Myocyte (in vitro differentiated cells): ENCODE results near the gene ZFP37. TPM values are rescaled to one million over a fixed set of nuclear protein-coding genes. Genes with fewer than 3 reads are reported as not detected.
"Not testable (repeated sequence)": the region's sequence is repeated elsewhere in the genome, so short reads cannot be mapped to it uniquely, and the experiment has no call there.

Source experiments
- DNase-seq: peaks from one replicate; pipeline ENCODE4 v3.0.0-alpha.2; 2012; ENCODE audit warnings: low read depth
- polyA plus RNA-seq: library from polyadenylated mRNA; unstranded; fragments of >200 nt; gene quantifications from one replicate; pipeline ENCODE4 v1.2.1, GENCODE V29; 2012; ENCODE audit warnings: missing spikeins
- total RNA-seq: library from RNA; depleted of rRNA; stranded (reverse); fragments of >200 nt; gene quantifications from 2 replicates; pipeline ENCODE4 v1.2.3, GENCODE V29; 2014

Gene ZFP37
- total RNA-seq, result 5.5 and 7.8 TPM in 2 replicates
- 1.2 TPM for polyA plus RNA-seq

GRCh38 chr9:113056191-113057106 lies at the start of gene ZFP37:
ZFP37 (minus strand) TSS chr9:113056724; CDS start chr9:113056688, 36 bp downstream.
- peak; percentile 94 for DNase-seq

GRCh38 chr9:113105345-113105744 lies 48.8 kb upstream of the ZFP37 start:
- not testable (repeated sequence) for DNase-seq

GRCh38 chr9:113095561-113095960 lies 39.0 kb upstream of the ZFP37 start:
- DNase-seq, result no peak

- DNase-seq, result not testable (repeated sequence)
Observed at GRCh38 chr9:113089924-113090323, 33.4 kb upstream of the ZFP37 start.

- DNase-seq, result not testable (repeated sequence)
Observed at GRCh38 chr9:113089143-113089505, 32.6 kb upstream of the ZFP37 start.

GRCh38 chr9:113088456-113089142 lies 32.1 kb upstream of the ZFP37 start:
- DNase-seq, result not testable (repeated sequence)

GRCh38 chr9:113062932-113063310 lies 6.4 kb upstream of the ZFP37 start:
- not testable (repeated sequence) for DNase-seq

- not testable (repeated sequence) for DNase-seq
Observed at GRCh38 chr9:113062256-113062931, 5.9 kb upstream of the ZFP37 start.

- DNase-seq, result not testable (repeated sequence)
Observed at GRCh38 chr9:113061072-113061850, 4.7 kb upstream of the ZFP37 start.

GRCh38 chr9:113059581-113060284 lies 3.2 kb upstream of the ZFP37 start:
- DNase-seq, result not testable (repeated sequence)

GRCh38 chr9:113057193-113057592 lies 669 bp upstream of the ZFP37 start:
- DNase-seq, result no peak

GRCh38 chr9:113042884-113043657 lies 13.5 kb downstream of the ZFP37 start:
- peak; percentile 12 for DNase-seq

- no peak for DNase-seq
Observed at GRCh38 chr9:113026200-113026599, 30.3 kb downstream of the ZFP37 start.

- DNase-seq, result no peak
Observed at GRCh38 chr9:113018247-113018646, 38.3 kb downstream of the ZFP37 start.

- DNase-seq, result no peak
Observed at GRCh38 chr9:113012492-113012891, 44.0 kb downstream of the ZFP37 start.

- peak; percentile 1 for DNase-seq
Observed at GRCh38 chr9:113011911-113012381, 44.6 kb downstream of the ZFP37 start, which contains the start of gene ZNF883. ZNF883 (minus strand) TSS chr9:113012192.

GRCh38 chr9:113005777-113006176 lies 50.7 kb downstream of the ZFP37 start:
- no peak for DNase-seq

GRCh38 chr9:112997236-112997941 lies 59.1 kb downstream of the ZFP37 start:
- DNase-seq, result peak; percentile 0
